ENCODE results near the gene ZNF532. TPM values are rescaled to one million over a fixed set of nuclear protein-coding genes. Genes with fewer than 3 reads are reported as not detected.
A peak's percentile ranks its signal among the peaks of the same experiment; 100 is the strongest.

Gene ZNF532
- total RNA-seq, 1 experiment from 2014 or later, result 258 TPM

- no peak overlapping the region for H3K4me3 Mint-ChIP-seq
- no peak overlapping the region for H3K18ac ChIP-seq (ENCODE audit: insufficient read length, low read depth, low read length)
- H3K14ac ChIP-seq (ENCODE audit: insufficient read depth, low read length), result no peak overlapping the region
- DNase-seq, result no peak
- no peak overlapping the region for H3K23ac ChIP-seq (ENCODE audit: insufficient read length, low read depth, low read length)
- peaks cover 3% of the 10 kb centered on the region; the same call in 1 of the 2 replicates for H3K79me2 ChIP-seq (ENCODE audit: insufficient read depth, low read length)
- peak overlapping the region; percentile 25 to 89 (median 30); a peak in 4 of 7 replicates for H3K27ac Mint-ChIP-seq
- H3T11ph ChIP-seq (ENCODE audit: low read length), result no peak overlapping the region
- H2AFZ ChIP-seq (ENCODE audit: low read length), result no peak overlapping the region
- peaks cover 14% of the 10 kb centered on the region for H3K79me1 ChIP-seq (ENCODE audit: insufficient read depth, low read depth, low read length, poor library complexity, severe bottlenecking)
- H3K56ac ChIP-seq (ENCODE audit: insufficient read length, low read depth, low read length), result no peak overlapping the region
- no peak overlapping the region for H4K91ac ChIP-seq (ENCODE audit: insufficient read length, low read depth, low read length)
- no peak overlapping the region for H2AK5ac ChIP-seq (ENCODE audit: insufficient read length, low read length)
- H4K8ac ChIP-seq (replicated peaks; ENCODE audit: insufficient read length, low read depth, low read length), result no peak overlapping the region
- H2BK20ac ChIP-seq (ENCODE audit: low read depth, low read length, poor library complexity, severe bottlenecking), result no peak overlapping the region
- H3K4me1 ChIP-seq (ENCODE audit: insufficient read depth, low read length), result no peaks in the 10 kb centered on the region
- WGBS (ENCODE audit: extremely low coverage, insufficient read length, low lambda C conversion rate), result no CpG with 5 or more reads among the region's 7 CpGs
- H3K9me3 Mint-ChIP-seq, result no peaks in the 10 kb centered on the region
- no peaks in the 10 kb centered on the region for H3K27me3 ChIP-seq (ENCODE audit: insufficient read depth, low read length)
- H2BK12ac ChIP-seq (ENCODE audit: insufficient read length, low read depth, low read length), result no peak overlapping the region
- H2BK120ac ChIP-seq (ENCODE audit: low read depth, low read length, poor library complexity, severe bottlenecking), result no peak overlapping the region
- no peaks in the 10 kb centered on the region for H3K9me3 ChIP-seq (ENCODE audit: control insufficient read depth, low read depth, low read length)
- H3K4me1 Mint-ChIP-seq, result peaks cover 14% of the 10 kb centered on the region in 2 experiments; a peak in 2 of 4 replicates
- H3K9ac ChIP-seq (ENCODE audit: extremely low read depth, insufficient read length, low read length), result no peak overlapping the region
- no peak for TF ChIP-seq CTCF (conservative IDR thresholded peaks at IDR 0.05)
- no peaks in the 10 kb centered on the region for H3K23me2 ChIP-seq (ENCODE audit: insufficient read length, low read depth, low read length, poor library complexity, severe bottlenecking)
- H3K27me3 Mint-ChIP-seq (ENCODE audit: low read depth), result no peaks in the 10 kb centered on the region
- H3K4me2 ChIP-seq (ENCODE audit: insufficient read depth, insufficient read length, low read length), result no peak overlapping the region
- peaks cover 36 to 88% (median 76%) of the 10 kb centered on the region in 3 experiments for H3K36me3 Mint-ChIP-seq (ENCODE audit: insufficient read depth in 1 of 3, low read depth in 3 of 3)
- no peak overlapping the region for H2BK15ac ChIP-seq (ENCODE audit: low read depth, low read length)
- H4K20me1 ChIP-seq (ENCODE audit: control insufficient read depth, insufficient read depth, insufficient read length), result no peaks in the 10 kb centered on the region
- H4K5ac ChIP-seq (ENCODE audit: insufficient read length, low read depth, low read length), result no peak overlapping the region
- H3K27ac ChIP-seq (ENCODE audit: insufficient read length, low read depth, low read length), result no peak overlapping the region
- H3K4ac ChIP-seq (ENCODE audit: low read depth, low read length), result no peak overlapping the region
- H2BK5ac ChIP-seq (ENCODE audit: insufficient read length, low read length), result no peak overlapping the region
Measured at GRCh38 chr18:58947136-58947732, 82.6 kb downstream of the ZNF532 start.

Data from H9 (cell line).